ENCODE results near the gene NMRK2.

GRCh38 chr19:3958836-3959765 is 26.2 kb downstream of the NMRK2 start:
- TF ChIP-seq CTCF (IDR thresholded peaks at IDR 0.05) = no peak
- no peak for TF ChIP-seq POLR2A (IDR thresholded peaks at IDR 0.05; ENCODE audit: low read depth)
- no peak for TF ChIP-seq EP300 (IDR thresholded peaks at IDR 0.05)

Measured in esophagus muscularis mucosa (tissue), 4 donors.